ENCODE measurements around the gene ARL4D.
"Not testable (repeated sequence)": the region's sequence is repeated elsewhere in the genome, so short reads cannot be mapped to it uniquely, and the experiment has no call there.

The ARL4D gene

DNA sequence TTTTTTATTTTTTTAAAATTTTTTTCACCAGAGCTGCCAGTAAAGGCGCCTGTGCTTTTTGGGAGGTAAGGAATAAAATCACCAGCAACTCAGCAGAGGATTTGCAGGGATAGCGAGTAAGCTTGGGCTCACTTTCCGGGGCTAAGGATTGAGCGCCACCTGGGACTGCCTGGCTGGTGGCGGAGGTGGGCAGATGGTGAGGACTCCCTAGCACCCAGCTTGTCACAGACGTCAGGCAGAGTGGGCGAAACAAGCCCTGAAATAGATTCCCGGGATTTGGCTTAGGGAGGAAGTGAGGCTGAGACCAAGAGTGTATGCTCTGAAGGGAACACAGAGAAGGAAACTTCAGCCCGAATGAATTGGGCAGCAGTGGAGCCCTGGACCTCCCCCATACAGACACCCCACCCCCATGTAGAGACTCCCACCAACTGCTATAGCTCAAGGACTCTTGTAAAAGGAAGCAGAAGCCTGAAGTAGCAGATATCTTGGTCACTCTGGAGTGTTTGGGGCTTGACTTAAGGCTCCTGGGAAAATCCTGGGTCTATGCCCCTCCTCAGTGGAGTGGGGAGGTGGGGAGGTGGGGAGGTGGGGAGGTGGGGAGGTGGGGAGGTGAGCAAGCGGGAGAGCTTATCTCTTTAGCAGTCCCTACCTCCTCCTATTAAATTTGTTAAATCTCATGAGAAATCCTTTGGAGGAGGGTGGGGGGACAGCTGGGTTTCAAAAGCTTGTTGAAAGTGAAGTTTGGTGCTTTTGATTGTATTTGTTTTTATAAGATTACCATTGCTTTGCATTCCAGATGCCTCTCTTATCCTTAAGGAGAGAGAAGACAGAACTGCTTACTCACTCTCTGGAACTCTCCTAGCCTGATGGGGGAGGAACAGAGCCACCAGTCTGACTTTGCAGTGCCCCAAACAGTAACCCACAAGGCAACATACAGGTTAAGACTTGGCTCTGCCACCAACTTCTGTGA lies 8.2 kb downstream of the ARL4D start:
- in situ Hi-C loops (cut with HindIII; ENCODE audit: low pct_unique_long_range_greater_than_20kb, low sequenced_read_pairs) = no loop called here
- TF ChIP-seq JUND (IDR thresholded peaks at IDR 0.05; ENCODE audit: low read depth) = no peak
- DNase-seq (ENCODE audit: low read depth in 1 of 2, low spot score in 1 of 2) = no peak

GRCh38 chr17:43409131-43409530 lies 10.3 kb downstream of the ARL4D start:
- no peak for TF ChIP-seq JUND (IDR thresholded peaks at IDR 0.05; ENCODE audit: low read depth)
- in situ Hi-C loops (cut with HindIII; ENCODE audit: low pct_unique_long_range_greater_than_20kb, low sequenced_read_pairs) = no loop called here
- DNase-seq (ENCODE audit: low read depth in 1 of 2, low spot score in 1 of 2) = no peak

DNA sequence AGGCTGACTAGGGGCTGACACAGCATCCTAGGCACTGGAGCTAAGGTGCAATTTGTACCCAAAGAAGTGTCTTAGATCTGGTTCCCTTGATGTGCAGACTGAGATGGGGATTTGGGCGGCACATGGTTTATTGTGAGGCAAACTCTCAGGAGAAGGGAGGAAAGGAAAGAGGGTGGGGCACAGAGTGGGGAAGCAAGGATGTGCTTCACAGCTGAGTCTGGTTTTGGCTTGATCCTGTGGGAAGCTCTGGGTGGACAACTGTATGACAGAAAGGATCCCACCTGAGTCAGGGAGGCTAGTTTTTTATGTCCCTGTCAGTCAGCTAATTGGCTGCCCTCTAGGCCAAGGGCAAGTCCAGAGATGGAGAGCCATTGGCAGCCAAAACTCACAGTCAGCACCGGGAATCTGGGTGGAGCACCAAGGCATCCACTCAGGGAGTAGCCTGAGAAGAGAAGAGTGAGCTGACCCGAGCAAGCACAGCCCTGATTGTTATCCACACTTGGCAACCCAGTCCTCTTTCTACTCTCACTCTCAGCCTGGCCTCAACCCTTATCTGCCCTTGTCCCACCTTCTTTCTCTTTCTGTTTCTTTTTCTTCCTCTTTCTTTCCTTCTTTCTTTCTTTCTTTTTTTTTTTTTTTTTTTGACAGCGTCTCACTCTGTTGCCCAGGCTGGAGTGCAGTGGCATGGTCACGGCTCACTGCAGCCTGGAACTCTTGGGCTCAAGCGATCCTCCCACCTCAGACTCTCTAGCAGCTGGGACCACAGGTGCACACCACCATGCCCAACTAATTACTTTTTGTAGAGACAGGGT lies 12.0 kb downstream of the ARL4D start:
- no peak for TF ChIP-seq JUND (IDR thresholded peaks at IDR 0.05; ENCODE audit: low read depth)
- in situ Hi-C loops (cut with HindIII; ENCODE audit: low pct_unique_long_range_greater_than_20kb, low sequenced_read_pairs) = no loop called here
- peak in 1 of 2 experiments; percentile 59 for DNase-seq (ENCODE audit: low read depth in 1 of 2, low spot score in 1 of 2)

GRCh38 chr17:43411369-43411677 lies 12.5 kb downstream of the ARL4D start:
- TF ChIP-seq JUND (IDR thresholded peaks at IDR 0.05; ENCODE audit: low read depth) = no peak
- no peak for DNase-seq (ENCODE audit: low read depth in 1 of 2, low spot score in 1 of 2)
- in situ Hi-C loops (cut with HindIII; ENCODE audit: low pct_unique_long_range_greater_than_20kb, low sequenced_read_pairs) = no loop called here

- in situ Hi-C loops (cut with HindIII; ENCODE audit: low pct_unique_long_range_greater_than_20kb, low sequenced_read_pairs) = no loop called here
- TF ChIP-seq JUND (IDR thresholded peaks at IDR 0.05; ENCODE audit: low read depth) = no peak
- DNase-seq (ENCODE audit: low read depth in 1 of 2, low spot score in 1 of 2) = no peak
These were observed 13.0 kb downstream of the ARL4D start for GRCh38 chr17:43411749-43412148.

DNA sequence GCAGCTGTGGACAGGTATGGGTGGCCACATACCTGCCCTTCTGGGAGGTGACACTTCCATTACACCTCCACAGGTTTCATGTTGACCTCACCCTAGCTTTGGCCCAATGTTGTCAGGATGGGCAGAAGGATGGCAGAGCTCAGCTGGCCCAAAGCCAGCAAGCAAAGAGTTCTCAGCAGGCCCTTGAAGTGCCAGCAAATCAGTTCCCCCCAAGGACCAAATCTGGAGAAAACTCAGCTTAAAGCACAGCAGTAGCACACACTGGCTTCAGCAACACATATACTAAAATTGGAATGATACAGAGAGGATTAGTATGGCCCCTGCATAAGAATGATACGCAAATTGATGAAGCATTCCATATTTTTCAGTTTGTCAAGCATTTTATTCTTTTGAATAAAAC lies 13.4 kb downstream of the ARL4D start:
- in situ Hi-C loops (cut with HindIII; ENCODE audit: low pct_unique_long_range_greater_than_20kb, low sequenced_read_pairs) = no loop called here
- DNase-seq (ENCODE audit: low read depth in 1 of 2, low spot score in 1 of 2) = no peak
- TF ChIP-seq JUND (IDR thresholded peaks at IDR 0.05; ENCODE audit: low read depth) = no peak

DNA sequence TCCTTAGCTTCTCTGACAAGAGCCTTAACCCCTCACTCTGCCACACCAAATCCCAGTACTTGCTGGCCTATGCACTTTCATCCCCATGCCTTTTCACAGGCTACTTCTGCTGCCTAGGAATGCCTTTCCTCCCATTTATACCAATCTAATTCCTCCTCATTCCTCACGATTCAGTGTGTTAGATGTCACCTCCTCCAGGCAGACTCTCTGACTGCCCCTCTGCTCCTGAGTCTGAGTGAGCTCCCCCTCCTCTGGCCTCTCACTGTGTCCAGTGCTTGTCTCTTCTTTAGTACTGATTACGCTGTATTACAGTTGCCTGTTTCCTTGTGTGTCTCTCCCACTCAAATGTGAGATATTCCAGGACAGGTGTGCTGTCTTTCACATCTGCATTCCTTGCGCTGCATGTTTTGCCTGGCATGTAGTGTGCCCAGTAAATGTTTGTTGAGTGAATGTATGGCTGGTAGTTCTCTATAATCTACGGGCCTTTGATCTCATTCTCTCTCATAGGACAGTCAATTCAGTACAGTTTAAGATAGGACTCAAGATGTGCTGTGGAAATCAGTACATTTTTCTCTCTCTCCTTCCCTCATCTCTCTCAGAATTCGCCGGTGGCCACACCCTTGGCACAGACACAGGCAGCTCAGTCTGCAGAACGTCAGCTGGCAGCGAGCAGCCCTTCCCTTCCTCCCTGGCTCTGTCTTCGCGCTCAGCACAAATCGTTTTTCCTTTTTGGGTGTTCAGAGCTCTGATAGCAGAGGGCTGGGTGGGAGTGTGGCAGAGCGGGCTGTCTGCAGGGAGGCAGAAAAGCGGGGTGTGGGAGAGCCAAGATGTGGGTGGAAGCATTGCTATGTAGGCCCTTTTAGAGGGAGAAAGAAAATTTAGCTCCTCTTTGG lies 18.5 kb downstream of the ARL4D start:
- TF ChIP-seq JUND (IDR thresholded peaks at IDR 0.05; ENCODE audit: low read depth) = no peak
- DNase-seq (ENCODE audit: low read depth in 1 of 2, low spot score in 1 of 2) = no peak
- in situ Hi-C loops (cut with HindIII; ENCODE audit: low pct_unique_long_range_greater_than_20kb, low sequenced_read_pairs) = no loop called here

DNA sequence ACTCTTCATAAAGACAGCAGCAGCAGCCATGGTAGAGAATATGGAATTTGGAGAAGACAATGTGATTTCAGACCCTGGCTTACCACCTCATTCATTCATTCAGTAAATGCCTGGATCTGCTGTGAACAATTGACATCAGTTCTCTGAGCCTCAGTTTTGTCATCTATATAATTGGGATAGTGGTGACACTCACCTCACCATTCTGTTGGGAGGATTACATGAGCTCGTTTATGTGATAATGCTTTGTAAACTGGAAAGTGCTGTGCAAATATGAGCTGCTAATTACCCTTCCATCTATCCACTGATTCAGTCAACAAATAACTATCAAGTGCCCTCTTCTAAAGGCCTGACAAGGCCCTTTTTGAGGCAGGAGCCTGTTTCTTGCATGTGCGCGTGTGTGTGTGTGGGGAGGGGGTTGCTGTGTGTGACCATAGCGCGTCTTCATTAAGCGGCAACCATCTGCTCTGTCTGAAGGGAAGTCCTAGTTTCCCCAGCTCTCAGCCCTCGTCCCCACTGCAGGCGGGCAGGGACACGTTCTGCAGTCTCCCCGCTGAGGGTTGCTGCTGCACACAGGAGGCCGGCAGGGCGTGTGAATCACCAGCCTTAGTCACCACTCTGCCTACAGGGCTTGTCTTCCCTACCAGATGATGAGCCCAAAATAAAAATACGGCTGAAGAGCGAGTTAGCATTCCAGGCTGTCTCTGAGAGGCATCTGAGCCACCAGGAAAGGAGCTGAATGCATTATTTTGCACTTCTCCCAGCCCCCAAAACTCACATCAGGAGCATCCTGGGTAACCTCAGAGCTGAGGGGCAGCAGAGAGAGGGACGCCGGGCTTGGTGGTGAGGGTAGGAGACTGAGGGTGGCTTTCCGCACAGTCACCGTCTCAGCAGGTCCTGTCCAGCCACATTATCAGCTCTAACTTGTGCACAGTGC lies 19.9 kb downstream of the ARL4D start:
- in situ Hi-C loops (cut with HindIII; ENCODE audit: low pct_unique_long_range_greater_than_20kb, low sequenced_read_pairs) = no loop called here
- TF ChIP-seq JUND (IDR thresholded peaks at IDR 0.05; ENCODE audit: low read depth) = no peak
- DNase-seq (ENCODE audit: low read depth in 1 of 2, low spot score in 1 of 2) = no peak

- in situ Hi-C loops (cut with HindIII; ENCODE audit: low pct_unique_long_range_greater_than_20kb, low sequenced_read_pairs); DNase-seq (ENCODE audit: low read depth in 1 of 2, low spot score in 1 of 2): not testable (repeated sequence)
These were observed 20.6 kb downstream of the ARL4D start for GRCh38 chr17:43419375-43419882.

GRCh38 chr17:43423777-43424455 lies 25.1 kb downstream of the ARL4D start:
- DNase-seq (ENCODE audit: low read depth in 1 of 2, low spot score in 1 of 2) = no peak
- no peak for TF ChIP-seq JUND (IDR thresholded peaks at IDR 0.05; ENCODE audit: low read depth)
- in situ Hi-C loops (cut with HindIII; ENCODE audit: low pct_unique_long_range_greater_than_20kb, low sequenced_read_pairs) = no loop called here
